NCI-H2227 (cell line): ENCODE results near the gene GTPBP3.
"Not testable (repeated sequence)": the region's sequence is repeated elsewhere in the genome, so short reads cannot be mapped to it uniquely, and the experiment has no call there.

Experiments used
- DNase-seq: peaks from one replicate; lab custom pipeline; 2025; ENCODE audit not compliant: unreplicated experiment; lab: John Stamatoyannopoulos, UW

Gene GTPBP3, protein sequence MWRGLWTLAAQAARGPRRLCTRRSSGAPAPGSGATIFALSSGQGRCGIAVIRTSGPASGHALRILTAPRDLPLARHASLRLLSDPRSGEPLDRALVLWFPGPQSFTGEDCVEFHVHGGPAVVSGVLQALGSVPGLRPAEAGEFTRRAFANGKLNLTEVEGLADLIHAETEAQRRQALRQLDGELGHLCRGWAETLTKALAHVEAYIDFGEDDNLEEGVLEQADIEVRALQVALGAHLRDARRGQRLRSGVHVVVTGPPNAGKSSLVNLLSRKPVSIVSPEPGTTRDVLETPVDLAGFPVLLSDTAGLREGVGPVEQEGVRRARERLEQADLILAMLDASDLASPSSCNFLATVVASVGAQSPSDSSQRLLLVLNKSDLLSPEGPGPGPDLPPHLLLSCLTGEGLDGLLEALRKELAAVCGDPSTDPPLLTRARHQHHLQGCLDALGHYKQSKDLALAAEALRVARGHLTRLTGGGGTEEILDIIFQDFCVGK

DNA sequence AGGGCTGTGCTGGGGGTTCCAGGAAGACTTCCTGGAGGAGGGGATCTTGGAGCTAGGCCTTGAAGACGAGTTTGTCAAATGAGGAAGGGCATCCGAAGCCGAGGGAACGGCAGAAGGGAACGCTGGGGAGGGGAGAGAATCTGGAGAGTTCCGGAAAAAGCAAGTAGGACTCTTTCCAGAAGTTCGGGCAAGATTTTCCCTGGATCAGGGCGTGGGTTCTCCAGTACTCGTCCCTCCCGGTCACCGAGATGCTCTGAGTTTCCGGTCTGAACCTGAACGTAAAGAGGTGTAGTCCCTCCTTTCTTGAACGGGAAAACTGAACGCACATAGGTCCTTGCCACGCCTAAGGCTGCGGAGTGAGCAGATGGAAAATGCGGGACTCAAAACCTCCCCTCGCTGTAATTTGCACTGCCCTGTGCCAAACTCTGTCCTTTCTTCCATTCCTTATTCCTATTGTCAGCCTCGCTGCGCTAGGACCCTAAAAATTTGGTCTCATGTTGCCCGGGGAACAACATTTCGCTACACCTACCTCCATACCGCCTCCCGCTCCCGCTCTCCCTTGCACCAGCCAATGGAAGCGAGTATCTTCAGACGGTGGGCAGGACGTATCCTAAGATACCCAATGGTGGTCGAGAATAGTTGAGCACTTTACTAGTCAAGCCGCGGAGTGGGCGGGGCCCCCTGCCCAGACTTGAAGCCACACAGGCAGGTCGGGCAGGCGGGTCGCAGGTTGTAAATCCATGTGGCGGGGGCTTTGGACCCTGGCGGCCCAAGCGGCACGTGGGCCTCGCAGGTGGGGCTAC lies at the start of gene GTPBP3:
Gene GTPBP3, plus strand, starts transcription at position 682 of the 803 bp plus-strand sequence. Its CDS starts 59 bp downstream, at position 741.
- DNase-seq = peak; percentile 97

DNA sequence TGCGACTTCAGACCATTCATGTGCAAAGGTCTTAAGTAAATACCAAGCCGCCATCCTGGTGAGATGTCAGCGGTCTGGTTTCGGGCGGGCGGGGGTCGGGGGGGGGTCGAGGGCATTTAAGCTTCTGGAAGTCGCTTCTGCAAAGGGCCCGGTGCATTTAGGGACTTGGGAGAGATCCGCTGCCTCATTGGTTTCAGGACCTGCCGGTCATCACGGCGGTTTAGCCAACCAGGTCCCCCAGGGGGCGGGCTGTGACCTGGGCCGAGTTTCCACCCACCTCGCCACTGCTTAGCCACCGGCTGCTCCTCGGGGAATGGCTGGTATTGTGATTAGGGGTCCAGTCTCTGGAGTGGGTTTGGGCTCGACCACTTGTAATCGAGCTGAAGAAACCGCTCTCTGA lies 47.9 kb upstream of the GTPBP3 start:
- peak; percentile 65 for DNase-seq

DNA sequence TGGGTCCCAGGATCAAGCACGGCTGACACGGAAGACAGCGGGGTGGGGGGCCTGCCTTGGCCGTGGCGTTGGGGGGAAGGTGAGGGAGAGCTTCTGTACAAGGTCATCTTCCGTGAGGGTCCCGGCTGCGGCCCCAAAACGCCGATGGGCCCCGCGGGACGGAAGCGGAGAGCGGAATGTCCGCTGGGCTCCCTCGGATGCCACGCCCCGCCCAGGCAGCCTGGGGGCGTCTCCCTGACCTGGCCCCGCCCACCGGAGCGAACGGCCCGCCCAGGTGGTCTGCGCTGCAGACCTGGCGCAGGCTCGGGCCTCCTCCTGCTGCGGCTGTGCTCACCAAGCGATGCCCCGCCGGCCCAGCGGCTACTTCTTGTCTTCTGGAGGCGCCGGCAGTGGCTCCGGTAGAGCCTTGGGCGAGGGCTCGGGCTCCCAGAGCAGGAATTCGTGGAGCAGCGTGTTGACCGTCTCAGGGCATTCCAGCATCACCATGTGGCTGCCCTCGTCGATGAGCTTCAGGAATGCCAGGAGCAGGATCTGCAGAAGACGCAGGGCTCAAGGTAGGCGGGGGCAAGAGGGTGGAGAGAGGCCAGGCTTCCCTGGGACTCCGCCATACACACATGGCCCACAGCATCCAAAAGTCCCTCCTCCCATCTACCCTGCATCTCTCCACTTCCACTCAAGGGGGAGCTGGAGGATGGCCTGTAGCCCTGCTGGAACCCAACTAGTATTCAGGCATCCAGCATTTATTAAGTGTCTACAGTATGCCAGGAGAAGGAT lies 44.9 kb upstream of the GTPBP3 start:
- no peak for DNase-seq

DNA sequence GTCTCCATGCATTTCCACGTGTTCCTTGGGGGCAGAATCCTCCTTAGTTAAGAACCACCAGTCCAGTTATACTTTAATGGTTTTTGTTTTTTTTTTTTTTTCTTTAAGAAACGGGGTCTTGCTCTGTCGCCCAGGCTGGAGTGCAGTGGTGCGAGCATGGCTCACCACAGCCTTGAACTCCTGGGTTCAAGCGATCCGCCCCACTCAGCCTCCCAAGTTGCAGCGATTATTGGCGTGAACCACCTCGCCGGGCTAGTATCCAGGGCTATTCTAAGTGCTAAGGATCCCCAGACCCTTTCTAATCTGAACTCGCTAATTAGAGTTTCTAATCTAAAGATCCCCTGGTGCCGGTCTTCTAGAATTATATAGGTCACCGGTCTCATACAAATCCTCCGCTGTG lies 43.7 kb upstream of the GTPBP3 start:
- no peak for DNase-seq

DNA sequence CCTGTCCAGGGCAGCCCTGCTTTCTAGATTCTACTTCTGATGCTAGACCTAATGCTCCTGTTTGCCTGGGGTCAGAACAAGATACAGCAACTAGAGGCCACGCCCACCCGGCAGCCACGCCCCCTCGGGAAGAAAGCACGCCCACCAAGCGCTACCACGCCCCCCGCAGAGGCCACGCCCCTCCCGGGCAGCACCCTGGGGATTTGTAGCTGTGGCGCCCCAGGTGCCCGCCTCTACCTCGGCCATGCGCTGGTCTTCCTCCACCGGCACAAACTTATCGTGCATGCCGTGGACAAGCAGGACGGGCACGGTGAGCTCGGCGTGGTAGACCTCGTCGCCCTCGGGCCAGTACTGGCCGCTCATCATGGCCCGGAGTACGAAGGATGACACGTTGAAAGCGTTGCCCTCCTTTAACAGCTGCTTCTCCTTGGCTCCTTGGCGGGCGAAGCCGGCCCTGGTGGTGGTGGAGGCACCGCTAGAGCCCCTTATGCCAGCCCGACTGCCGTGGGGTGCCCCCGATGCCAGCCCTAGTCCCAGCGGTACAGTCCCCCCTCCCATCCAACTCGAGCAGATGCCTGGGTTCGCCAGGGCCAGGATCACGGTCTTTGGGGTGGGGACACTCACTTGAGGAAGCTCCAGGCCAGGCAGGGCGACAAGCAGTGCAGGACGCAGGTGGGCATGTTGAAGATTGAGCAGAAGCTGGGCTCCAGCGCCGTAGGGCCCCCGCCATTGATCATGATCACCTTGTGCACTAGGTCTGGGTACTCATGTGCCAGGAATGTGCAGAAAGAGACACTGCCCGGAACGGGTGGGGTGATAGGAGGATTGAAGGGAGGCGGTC lies 43.1 kb upstream of the GTPBP3 start:
- DNase-seq = no peak

DNA sequence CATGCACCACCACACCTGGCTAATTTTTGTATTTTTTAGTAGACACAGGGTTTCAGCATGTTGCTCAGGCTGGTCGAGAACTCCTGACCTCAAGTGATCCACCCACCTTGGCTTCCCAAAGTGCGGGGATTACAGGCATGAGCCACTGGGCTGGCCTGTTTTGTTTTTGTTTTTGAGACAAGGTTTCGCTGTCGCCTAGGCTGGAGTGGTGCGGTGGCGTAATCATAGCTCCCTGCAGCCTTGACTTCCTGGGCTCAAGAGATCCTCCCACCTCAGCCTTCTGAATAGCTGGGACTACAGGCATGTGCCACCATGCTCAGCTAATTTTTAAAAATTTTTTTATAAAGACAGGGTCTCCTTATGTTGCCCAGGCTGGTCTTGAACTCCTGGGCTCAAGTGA lies 41.8 kb upstream of the GTPBP3 start:
- not testable (repeated sequence) for DNase-seq

DNA sequence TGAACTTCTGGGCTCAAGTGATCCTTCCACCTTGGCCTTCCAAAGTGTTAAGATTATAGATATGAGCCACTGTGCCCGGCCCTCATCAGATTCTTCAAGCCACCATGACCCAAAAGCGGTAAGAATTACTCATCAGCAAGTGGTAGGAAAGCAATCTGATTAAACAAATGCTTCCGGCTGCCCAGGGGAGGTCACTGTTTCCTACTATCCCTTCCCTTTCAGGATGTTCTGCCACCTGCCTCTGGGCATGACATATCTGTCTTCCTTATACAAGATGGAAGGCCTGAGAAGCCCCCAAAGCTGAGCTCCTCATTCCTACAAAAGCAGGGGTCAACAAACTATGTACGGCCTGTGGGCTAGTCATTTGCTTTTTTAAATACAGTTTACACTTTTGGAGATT lies 41.1 kb upstream of the GTPBP3 start:
- no peak for DNase-seq

DNA sequence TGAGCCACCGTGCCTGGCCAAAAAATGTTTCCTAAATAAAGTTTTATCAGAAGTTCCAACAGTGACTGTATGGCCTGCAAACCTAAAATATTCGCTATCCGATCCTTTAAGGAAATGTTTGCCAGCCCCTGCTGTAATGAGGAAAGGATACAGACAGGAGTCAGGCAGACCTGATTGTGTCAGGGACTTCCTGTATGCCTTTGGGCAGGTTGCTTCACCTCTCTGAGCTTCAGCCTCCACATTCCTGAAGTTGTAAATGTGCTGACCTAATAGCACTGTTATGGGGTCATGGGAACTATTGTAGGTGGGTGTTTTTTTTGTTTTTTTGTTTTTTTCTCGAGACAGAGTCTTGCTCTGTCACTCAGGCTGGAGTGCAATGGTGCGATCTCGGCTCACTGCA lies 40.4 kb upstream of the GTPBP3 start:
- no peak for DNase-seq

DNA sequence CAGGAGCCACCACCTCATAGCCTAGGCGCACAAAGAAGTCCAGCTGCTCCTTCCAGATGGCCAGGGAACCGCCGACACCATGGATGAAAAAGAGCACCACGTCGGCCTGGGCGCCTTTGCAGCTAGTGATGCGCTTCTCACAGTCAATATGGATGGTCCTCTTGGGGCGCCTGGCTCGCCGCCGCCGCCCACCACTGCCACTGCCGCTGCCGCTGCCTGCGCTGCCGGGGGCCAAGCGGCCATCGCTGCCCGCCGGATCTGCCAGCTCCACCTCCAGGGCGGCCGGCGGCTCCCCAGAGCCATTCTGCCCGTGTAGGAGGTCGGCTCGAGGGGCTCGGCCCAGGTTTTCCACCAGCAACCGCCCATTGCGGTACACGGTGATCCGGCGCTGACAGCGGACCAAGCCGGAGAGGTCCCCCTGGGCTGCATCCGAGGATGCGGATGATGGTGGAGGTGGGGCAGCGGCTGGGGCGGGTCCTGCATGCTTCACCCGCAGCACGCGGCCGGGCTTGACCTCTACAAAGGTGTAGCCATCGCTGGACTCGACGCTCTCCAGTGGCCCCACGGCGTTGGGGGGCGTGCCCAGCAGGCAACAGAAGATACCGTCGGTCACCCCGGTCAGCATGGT lies 36.2 kb upstream of the GTPBP3 start:
- DNase-seq = no peak

DNA sequence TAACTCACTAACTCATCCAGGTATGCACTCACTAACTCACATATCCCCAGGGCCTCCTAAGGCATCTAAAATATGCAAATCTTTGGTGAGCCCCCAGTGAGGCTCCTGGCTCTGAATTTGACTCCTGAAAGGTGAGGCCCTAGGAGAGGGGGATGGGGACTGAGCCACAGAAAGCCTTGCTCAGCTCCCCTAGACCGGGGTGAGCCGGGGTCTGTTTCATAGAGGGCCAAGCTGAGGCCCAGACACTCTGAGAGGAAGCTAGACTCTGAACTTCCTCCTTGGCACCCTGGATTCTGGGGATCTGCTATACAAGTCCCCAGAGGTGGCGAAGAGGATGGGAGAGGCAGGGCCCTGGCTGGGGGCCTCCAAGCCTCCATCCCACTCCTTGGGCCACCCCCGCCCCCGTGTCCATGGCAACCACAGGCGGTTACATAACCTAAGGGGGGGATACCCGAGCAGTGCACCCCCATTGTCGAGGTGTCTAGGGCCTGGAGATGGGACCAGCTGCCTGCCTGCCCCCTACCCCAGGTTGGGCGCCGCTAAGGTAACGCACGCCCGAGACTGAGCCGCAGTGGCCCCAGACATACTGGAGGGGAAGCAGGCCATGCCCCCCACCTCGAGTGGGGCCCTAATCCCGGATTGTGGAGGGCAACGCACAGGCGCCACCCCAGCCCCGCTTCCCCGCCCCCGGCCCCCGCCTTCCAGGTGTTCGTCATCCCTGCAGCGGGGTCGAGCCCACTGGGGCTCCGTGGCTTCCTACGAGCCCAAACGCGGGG lies 34.8 kb upstream of the GTPBP3 start:
- DNase-seq = peak; percentile 27

DNA sequence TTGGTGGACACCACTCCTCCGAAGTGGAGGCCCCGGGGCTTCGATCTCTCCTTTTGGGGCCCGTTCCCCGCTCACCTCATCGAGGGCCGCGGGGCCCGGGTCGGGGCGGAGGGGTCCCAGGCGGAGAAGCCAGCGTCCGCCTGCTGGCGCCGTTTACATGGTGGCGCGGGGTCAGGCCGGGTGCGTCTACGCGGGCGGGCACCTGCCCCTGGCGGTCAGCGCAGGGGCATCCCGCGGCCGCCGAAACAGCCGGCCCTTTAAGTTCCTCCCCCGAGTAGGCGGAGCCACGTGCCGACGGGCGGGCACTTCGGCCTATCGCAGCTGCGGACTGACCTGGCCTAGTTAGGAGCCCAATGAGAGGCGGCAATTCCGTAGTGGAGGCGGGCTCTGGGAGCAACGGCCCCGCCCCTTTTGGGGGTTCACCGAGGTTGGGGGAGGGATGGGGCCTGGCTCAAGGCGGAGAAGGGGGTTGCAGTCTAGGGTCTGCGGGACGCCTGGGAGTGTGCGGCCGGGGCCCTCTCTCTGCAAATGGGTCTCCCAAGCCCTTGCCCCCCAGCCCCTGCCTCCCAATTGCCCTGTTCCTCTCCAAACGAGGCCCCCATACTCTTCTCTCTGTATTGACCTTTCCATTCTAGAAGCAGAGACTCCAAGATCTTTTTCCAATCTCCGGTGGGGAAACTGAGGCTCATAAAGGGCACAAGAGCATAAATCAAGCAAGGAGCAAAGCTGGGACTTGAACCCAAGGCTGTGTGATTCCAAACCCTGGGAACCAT lies 34.0 kb upstream of the GTPBP3 start, which contains the start of gene ABHD8:
Gene ABHD8, minus strand, starts transcription at position 259 of the 773 bp plus-strand sequence. CDS start 1,809 bp downstream, outside the sequence.
- peak; percentile 96 for DNase-seq

DNA sequence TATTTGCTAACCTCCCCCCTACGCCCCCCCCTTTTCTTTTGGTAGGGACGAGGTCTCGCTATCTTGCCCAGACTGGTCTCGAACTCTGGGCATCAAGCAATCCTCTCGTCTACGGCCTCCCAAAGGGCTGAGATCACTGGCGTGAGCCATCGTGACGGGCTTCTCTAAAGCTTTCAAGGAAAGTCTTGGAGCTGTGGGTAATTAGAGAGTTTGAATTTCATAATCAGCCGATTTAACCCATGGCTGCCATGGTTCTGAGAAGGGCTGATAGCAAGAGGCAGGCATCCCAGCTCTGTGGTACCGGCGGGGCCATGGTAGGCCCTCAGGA lies 33.4 kb upstream of the GTPBP3 start:
- DNase-seq = peak; percentile 30

DNA sequence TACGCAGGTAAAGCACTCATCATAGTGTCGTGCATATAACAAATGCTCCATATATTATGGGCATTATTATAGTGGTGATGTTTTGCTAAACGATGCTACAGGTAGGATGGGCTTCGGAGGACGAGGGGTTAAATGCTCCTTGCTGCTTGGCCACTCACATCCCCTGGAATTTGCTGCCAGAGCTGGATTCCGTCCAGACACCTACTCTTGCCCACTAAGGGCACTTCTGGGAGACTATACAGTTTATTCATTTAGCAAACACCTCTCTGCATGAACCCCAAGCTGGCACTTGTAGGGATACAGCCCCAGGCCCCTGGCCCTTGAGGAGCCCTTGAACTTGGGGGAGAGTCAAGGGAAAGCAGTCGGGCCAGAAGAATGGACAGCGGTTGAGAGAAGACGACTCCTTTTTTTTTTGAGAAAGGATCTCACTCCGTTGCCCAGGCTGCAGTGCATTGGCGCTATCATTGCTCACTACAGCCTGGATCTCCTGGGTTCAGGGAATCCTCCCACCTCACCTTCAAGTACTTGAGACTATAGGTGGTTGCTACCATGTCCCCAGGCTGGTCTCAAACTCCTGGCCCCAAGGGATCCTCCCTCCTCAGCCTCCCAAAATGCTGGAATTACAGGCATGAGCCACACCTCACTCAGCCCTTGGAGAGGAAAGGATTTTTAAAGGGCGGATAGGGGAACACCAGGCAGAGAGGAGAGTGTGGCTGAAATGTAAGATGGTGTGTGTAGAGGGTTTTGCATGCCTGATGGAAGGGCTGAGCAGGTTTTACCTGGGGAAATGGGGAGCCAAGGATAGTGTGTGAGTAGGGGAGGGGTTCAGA lies 32.8 kb upstream of the GTPBP3 start:
- DNase-seq = no peak

DNA sequence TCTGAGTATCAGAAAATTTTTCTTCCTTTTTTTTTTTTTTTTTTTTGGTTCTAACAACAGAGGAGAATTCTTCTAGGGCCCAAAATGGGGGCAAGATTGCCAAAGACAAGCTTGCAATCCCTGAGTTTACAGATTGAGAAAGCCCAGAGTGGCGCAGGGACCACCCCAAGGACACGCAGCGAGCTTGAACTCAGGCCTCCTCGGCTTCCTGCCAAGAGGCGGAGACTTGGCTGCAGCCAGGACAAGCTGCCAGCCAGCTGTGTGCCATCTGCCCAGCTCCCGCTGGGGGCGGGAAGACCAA lies 32.2 kb upstream of the GTPBP3 start:
- DNase-seq = no peak

DNA sequence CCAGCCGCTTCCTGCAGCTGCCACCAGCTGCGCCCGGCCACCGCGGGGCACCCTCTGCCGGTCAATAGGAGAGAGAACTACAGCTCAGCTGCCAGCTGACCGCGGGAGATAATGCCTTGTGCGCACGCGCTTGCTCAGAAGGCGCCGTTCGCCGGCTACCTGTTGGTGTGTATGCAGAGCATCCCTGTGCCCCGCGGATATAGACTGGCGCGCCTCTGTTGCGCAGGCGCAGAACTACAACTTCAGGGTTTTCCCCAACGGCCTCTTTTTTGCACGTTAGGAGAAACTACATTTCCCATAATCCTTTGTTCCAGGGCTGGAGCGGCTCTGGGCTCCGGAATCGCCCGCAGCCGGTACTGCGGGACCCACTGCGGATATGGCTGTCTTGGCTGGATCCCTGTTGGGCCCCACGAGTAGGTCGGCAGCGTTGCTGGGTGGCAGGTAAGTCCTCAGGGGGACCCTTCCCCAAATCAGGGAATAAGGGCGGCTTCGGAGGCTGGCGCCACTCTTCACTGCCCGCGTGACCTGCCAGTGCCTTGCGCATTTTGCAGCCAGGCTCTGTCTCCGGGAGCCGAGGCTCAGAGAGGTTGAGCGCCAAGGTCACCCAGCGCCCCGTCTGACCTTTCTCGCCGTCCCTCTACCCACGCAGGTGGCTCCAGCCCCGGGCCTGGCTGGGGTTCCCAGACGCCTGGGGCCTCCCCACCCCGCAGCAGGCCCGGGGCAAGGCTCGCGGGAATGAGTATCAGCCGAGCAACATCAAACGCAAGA lies 31.7 kb upstream of the GTPBP3 start, which contains the start of gene MRPL34:
Gene MRPL34, plus strand, starts transcription at position 356 of the 768 bp plus-strand sequence. Its CDS starts 21 bp downstream, at position 377.
- peak; percentile 98 for DNase-seq

DNA sequence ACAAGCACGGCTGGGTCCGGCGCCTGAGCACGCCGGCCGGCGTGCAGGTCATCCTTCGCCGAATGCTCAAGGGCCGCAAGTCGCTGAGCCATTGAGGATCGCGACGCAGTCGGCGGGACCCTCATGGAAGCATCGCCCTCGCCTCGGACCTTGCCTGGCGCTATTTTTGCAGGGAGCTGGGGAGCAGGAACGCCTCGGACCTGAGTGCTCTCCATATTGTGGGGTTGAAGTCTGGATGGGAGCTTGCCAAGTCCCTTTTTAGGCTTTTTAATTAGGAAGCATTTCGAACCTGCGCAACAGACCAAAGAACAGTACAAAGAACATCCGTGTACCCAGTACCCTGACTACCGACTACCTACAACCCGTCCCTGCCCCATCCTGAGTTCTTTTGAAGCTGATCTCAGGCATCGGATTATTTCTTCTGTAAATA lies 31.1 kb upstream of the GTPBP3 start:
- no peak for DNase-seq

DNA sequence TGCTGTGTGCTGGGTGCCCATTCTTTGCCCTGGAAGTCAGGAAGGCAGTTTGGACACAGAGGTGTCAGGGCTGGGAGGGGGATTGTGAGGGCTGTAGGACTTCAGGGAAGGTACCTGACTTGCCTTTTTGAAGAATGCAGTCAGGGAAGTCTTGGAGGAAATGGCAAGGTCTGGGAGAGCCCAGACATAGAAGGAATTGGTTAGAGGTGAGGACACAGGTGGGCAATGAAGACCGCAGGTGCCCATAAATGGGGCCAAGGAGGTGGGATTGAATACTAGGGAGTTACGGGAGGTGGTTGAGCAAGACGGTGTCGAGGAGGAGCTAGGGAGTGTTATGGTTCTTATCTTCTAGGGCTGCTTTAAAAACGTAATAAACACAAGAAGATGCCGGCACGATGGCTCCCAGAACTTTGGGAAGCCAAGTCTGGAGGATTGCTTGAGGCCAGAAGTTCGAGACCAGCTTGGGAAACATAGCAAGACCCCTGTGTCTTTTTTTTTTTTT lies 29.4 kb upstream of the GTPBP3 start:
- no peak for DNase-seq
